ENCODE results near the gene KIF20B. TPM values are rescaled to one million over a fixed set of nuclear protein-coding genes. Genes with fewer than 3 reads are reported as not detected.

KIF20B gene
- polyA plus RNA-seq, 1 donor (not counting 4 experiments of a cell fraction or from before 2014, with no cell fraction given): 9.2 TPM

GRCh38 chr10:89695307-89695706, 6.1 kb upstream of the KIF20B start:
- Histone ChIP-seq H3K4me2 (ENCODE audit: control insufficient read depth, extremely low read depth, insufficient read depth, low read depth, low read length) (peak overlapping the region; percentile 11), H3K4me1 (ENCODE audit: control insufficient read depth, extremely low read depth, insufficient read depth, low read length) (peaks cover 10% of the 10 kb centered on the region), H3K9ac (ENCODE audit: control insufficient read depth, extremely low read depth, insufficient read depth, low read length) (no peak overlapping the region), H4K20me1 (ENCODE audit: control insufficient read depth, extremely low read depth, insufficient read depth, low read length) (no peaks in the 10 kb centered on the region), H3K4me3 (ENCODE audit: control insufficient read depth in 2 of 3, extremely low read depth in 1 of 3, insufficient read depth in 2 of 3, low read depth in 1 of 3, low read length in 3 of 3) (no peak overlapping the region), H3K36me3 (ENCODE audit: control insufficient read depth in 2 of 2, extremely low read depth in 1 of 2, insufficient read depth in 2 of 2, low read length in 2 of 2) (no peaks in the 10 kb centered on the region), H3K79me2 (ENCODE audit: control insufficient read depth, insufficient read depth, low read length) (no peaks in the 10 kb centered on the region), H3K9me1 (ENCODE audit: control insufficient read depth, extremely low read depth, insufficient read depth, low read length) (no peaks in the 10 kb centered on the region), H3K27ac (ENCODE audit: control insufficient read depth, insufficient read depth, low read length) (no peak overlapping the region), H3K27me3 (ENCODE audit: control insufficient read depth, extremely low read depth, insufficient read depth, low read length) (no peaks in the 10 kb centered on the region), H3K9me3 (ENCODE audit: control insufficient read depth, low read depth, low read length) (no peaks in the 10 kb centered on the region), H2AFZ (ENCODE audit: control insufficient read depth, low read length) (peak overlapping the region; percentile 25)
- TF ChIP-seq EZH2 (IDR thresholded peaks at IDR 0.05; ENCODE audit: low read length) (no peak), CTCF (optimal IDR thresholded peaks at IDR 0.05 in 1 of 3, IDR thresholded peaks at IDR 0.05 in 1 of 3, conservative IDR thresholded peaks at IDR 0.05 in 1 of 3; ENCODE audit: extremely low read depth in 1 of 3, insufficient read depth in 2 of 3, low read length in 3 of 3) (no peak)
- DNase-seq (ENCODE audit: low read depth, low spot score): no peak
- FAIRE-seq: no peak
- dilution Hi-C loops (cut with MboI; ENCODE audit: extremely low pct_ligation_motif_present, low sequenced_read_pairs): no loop called here

- H3K27me3 ChIP-seq (ENCODE audit: control insufficient read depth, extremely low read depth, insufficient read depth, low read length): no peaks in the 10 kb centered on the region
- FAIRE-seq (no peak), DNase-seq (ENCODE audit: low read depth, low spot score) (no peak)
- H3K4me2 ChIP-seq (ENCODE audit: control insufficient read depth, extremely low read depth, insufficient read depth, low read depth, low read length): no peak overlapping the region
- peaks cover 15% of the 10 kb centered on the region for H3K4me1 ChIP-seq (ENCODE audit: control insufficient read depth, extremely low read depth, insufficient read depth, low read length)
- peaks cover 10% of the 10 kb centered on the region for H3K79me2 ChIP-seq (ENCODE audit: control insufficient read depth, insufficient read depth, low read length)
- H3K9ac ChIP-seq (ENCODE audit: control insufficient read depth, extremely low read depth, insufficient read depth, low read length): no peak overlapping the region
- H2AFZ ChIP-seq (ENCODE audit: control insufficient read depth, low read length): no peak overlapping the region
- H3K4me3 ChIP-seq (ENCODE audit: control insufficient read depth in 2 of 3, extremely low read depth in 1 of 3, insufficient read depth in 2 of 3, low read depth in 1 of 3, low read length in 3 of 3): no peak overlapping the region
- no peaks in the 10 kb centered on the region for H3K36me3 ChIP-seq (ENCODE audit: control insufficient read depth in 2 of 2, extremely low read depth in 1 of 2, insufficient read depth in 2 of 2, low read length in 2 of 2)
- dilution Hi-C loops (cut with MboI; ENCODE audit: extremely low pct_ligation_motif_present, low sequenced_read_pairs): no loop called here
- H3K9me3 ChIP-seq (ENCODE audit: control insufficient read depth, low read depth, low read length): no peaks in the 10 kb centered on the region
- no peaks in the 10 kb centered on the region for H4K20me1 ChIP-seq (ENCODE audit: control insufficient read depth, extremely low read depth, insufficient read depth, low read length)
- no peak for TF ChIP-seq EZH2 (IDR thresholded peaks at IDR 0.05; ENCODE audit: low read length)
- TF ChIP-seq CTCF (optimal IDR thresholded peaks at IDR 0.05 in 1 of 3, IDR thresholded peaks at IDR 0.05 in 1 of 3, conservative IDR thresholded peaks at IDR 0.05 in 1 of 3; ENCODE audit: extremely low read depth in 1 of 3, insufficient read depth in 2 of 3, low read length in 3 of 3): no peak
- H3K9me1 ChIP-seq (ENCODE audit: control insufficient read depth, extremely low read depth, insufficient read depth, low read length): no peaks in the 10 kb centered on the region
- no peak overlapping the region for H3K27ac ChIP-seq (ENCODE audit: control insufficient read depth, insufficient read depth, low read length)
These were observed 3.4 kb upstream of the KIF20B start for GRCh38 chr10:89697946-89698345.

Data from keratinocyte (primary cell).